Neuronal stem cell (in vitro differentiated cells): ENCODE data around the gene STK36.

ENCODE experiments used
- DNase-seq: peaks from one replicate; pipeline ENCODE4 v3.0.0-alpha.2; 2013; ENCODE audit warnings: low spot score
- H2AFZ ChIP-seq: one replicate; pipeline ENCODE4 v1.6.1; 2013; ENCODE audit warnings: mild to moderate bottlenecking, low read length, inconsistent platforms
- H2AK5ac ChIP-seq: 2 replicates; pipeline ENCODE4 v1.6.1; 2013; ENCODE audit warnings: low read depth, mild to moderate bottlenecking, inconsistent platforms, low read length, moderate library complexity, mixed read lengths
- H2BK120ac ChIP-seq: 2 replicates; pipeline ENCODE4 v1.6.1; 2013; ENCODE audit warnings: low read depth, mild to moderate bottlenecking, inconsistent platforms, low read length, moderate library complexity, mixed read lengths
- H2BK12ac ChIP-seq: one replicate; pipeline ENCODE4 v1.6.1; 2013; ENCODE audit warnings: low read length, inconsistent platforms
- H2BK15ac ChIP-seq: 2 replicates; pipeline ENCODE4 v1.6.1; 2013; ENCODE audit warnings: mild to moderate bottlenecking, low read length, inconsistent platforms, mixed read lengths
- H2BK5ac ChIP-seq: one replicate; pipeline ENCODE4 v1.6.1; 2013; ENCODE audit warnings: inconsistent platforms, mild to moderate bottlenecking, low read length, moderate library complexity
- H3K14ac ChIP-seq: one replicate; pipeline ENCODE4 v1.6.1; 2013; ENCODE audit warnings: low read length, inconsistent platforms
- H3K18ac ChIP-seq: 2 replicates; pipeline ENCODE4 v1.6.1; 2013; ENCODE audit warnings: low read length, inconsistent platforms
- H3K23ac ChIP-seq: 2 replicates; pipeline ENCODE4 v1.6.1; 2013; ENCODE audit warnings: low read depth, mild to moderate bottlenecking, mixed read lengths, low read length, inconsistent platforms; ENCODE audit not compliant: poor library complexity
- H3K27ac ChIP-seq: replicated peaks from 3 replicates; pipeline ENCODE4 v1.5.1; 2013; ENCODE audit warnings: low read length, inconsistent platforms
- H3K27me3 ChIP-seq, 3 experiments: 2 replicates each; pipeline ENCODE4 v1.6.1; 2013; ENCODE audit warnings: low read length in 3 of 3, mild to moderate bottlenecking in 2 of 3, inconsistent platforms in 1 of 3, low read depth in 1 of 3, mixed read lengths in 1 of 3, moderate library complexity in 1 of 3; ENCODE audit not compliant: control insufficient read depth in 3 of 3, insufficient read depth in 3 of 3
- H3K36me3 ChIP-seq, 2 donors: replicated peaks in 1 of 2; 2 replicates each; pipeline ENCODE4 v1.6.1; 2013; ENCODE audit warnings: low read length in 2 of 2; ENCODE audit not compliant: control insufficient read depth in 2 of 2, insufficient read depth in 2 of 2
- H3K4ac ChIP-seq: 2 replicates; pipeline ENCODE4 v1.6.1; 2013; ENCODE audit warnings: inconsistent platforms, mild to moderate bottlenecking, low read length, moderate library complexity
- H3K4me1 ChIP-seq, 2 donors: 1 replicate in 1 of 2; 2 replicates in 1 of 2; pipeline ENCODE4 v1.6.1; 2013; ENCODE audit warnings: low read length in 2 of 2, low read depth in 1 of 2; ENCODE audit not compliant: control insufficient read depth in 2 of 2, insufficient read depth in 1 of 2
- H3K4me2 ChIP-seq: one replicate; pipeline ENCODE4 v1.6.1; 2013; ENCODE audit warnings: mild to moderate bottlenecking, low read length, inconsistent platforms; ENCODE audit not compliant: insufficient read depth, poor library complexity, severe bottlenecking
- H3K4me3 ChIP-seq, 2 donors: 2 replicates each; pipeline ENCODE4 v1.5.1; 2013; ENCODE audit warnings: low read length in 2 of 2, mild to moderate bottlenecking in 2 of 2, inconsistent platforms in 1 of 2, moderate library complexity in 1 of 2
- H3K79me1 ChIP-seq: one replicate; pipeline ENCODE4 v1.6.1; 2013; ENCODE audit warnings: low read depth, mild to moderate bottlenecking, inconsistent platforms, low read length, moderate library complexity
- H3K9ac ChIP-seq: one replicate; pipeline ENCODE4 v1.6.1; 2013; ENCODE audit warnings: mild to moderate bottlenecking, low read depth, low read length, inconsistent platforms; ENCODE audit not compliant: poor library complexity
- H3K9me3 ChIP-seq, 2 donors: replicated peaks in 1 of 2; 2 replicates each; pipeline versions ENCODE3 to v1.6.1; 2013; ENCODE audit warnings: low read length in 2 of 2, mild to moderate bottlenecking in 2 of 2, inconsistent platforms in 1 of 2, low read depth in 1 of 2, mixed read lengths in 1 of 2, moderate library complexity in 1 of 2; ENCODE audit not compliant: control insufficient read depth in 2 of 2, insufficient read depth in 1 of 2
- H4K8ac ChIP-seq: one replicate; pipeline ENCODE4 v1.6.1; 2013; ENCODE audit warnings: low read depth, mild to moderate bottlenecking, inconsistent platforms, low read length, moderate library complexity
- H4K91ac ChIP-seq: one replicate; pipeline ENCODE4 v1.6.1; 2013; ENCODE audit warnings: low read length, low read depth, mild to moderate bottlenecking, inconsistent platforms; ENCODE audit not compliant: poor library complexity
- WGBS, 2 donors: extraction: QIAGEN DNeasy Blood & Tissue Kit; methylation state at CpG; one replicate each; pipeline ENCODE4 v1.1.7; 2013; ENCODE audit warnings: missing lambda C conversion rate in 2 of 2, mixed read lengths in 1 of 2; ENCODE audit not compliant: insufficient read length in 2 of 2, insufficient replicate concordance in 1 of 2; ENCODE audit errors: extremely low coverage in 2 of 2; 5-methylcytosine and 5-hydroxymethylcytosine counted together

The STK36 gene

DNA sequence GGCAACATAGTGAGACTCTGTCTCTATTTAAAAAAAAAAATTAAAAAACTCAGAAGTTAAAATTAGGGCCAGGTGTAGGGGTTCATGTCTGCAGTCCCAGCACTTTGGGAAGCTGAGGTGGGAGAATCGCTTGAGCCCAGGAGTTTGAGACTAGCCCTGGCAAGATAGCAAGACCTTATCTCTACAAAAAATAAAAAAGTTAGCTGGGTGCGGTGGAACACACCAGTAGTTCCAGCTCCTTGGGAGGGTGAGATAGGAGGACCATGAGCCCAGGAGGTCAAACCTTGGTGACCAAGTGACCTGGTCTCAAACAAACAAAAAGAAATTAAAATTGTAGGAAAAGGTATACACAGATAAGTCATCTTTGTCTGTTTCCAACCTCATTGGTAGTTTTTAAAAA lies 50.0 kb downstream of the STK36 start:
- no peak overlapping the region for H3K4me3 ChIP-seq
- no peak overlapping the region for H2AK5ac ChIP-seq
- no peak overlapping the region for H3K27ac ChIP-seq
- peaks cover 3 to 24% of the 10 kb centered on the region in 2 donors for H3K9me3 ChIP-seq
- no peak overlapping the region for H2AFZ ChIP-seq
- no peak overlapping the region for H3K18ac ChIP-seq
- H2BK12ac ChIP-seq = no peak overlapping the region
- H3K27me3 ChIP-seq = no peaks in the 10 kb centered on the region
- no peak overlapping the region for H4K91ac ChIP-seq
- no peak overlapping the region for H3K4ac ChIP-seq
- H2BK120ac ChIP-seq = no peak overlapping the region
- H3K4me1 ChIP-seq = peaks cover 0 to 2% of the 10 kb centered on the region in 2 donors
- no peak overlapping the region for H3K14ac ChIP-seq
- no peak overlapping the region for H3K23ac ChIP-seq
- no peak overlapping the region for H3K9ac ChIP-seq
- H2BK5ac ChIP-seq = no peak overlapping the region
- DNase-seq = no peak
- no CpG with 5 or more reads among the region's 2 CpGs for WGBS, 2 donors
- peaks cover 4% of the 10 kb centered on the region for H3K79me1 ChIP-seq
- H2BK15ac ChIP-seq = no peak overlapping the region
- H3K36me3 ChIP-seq = peaks cover 6 to 43% of the 10 kb centered on the region in 2 donors
- H3K4me2 ChIP-seq = no peak overlapping the region
- no peak overlapping the region for H4K8ac ChIP-seq

DNA sequence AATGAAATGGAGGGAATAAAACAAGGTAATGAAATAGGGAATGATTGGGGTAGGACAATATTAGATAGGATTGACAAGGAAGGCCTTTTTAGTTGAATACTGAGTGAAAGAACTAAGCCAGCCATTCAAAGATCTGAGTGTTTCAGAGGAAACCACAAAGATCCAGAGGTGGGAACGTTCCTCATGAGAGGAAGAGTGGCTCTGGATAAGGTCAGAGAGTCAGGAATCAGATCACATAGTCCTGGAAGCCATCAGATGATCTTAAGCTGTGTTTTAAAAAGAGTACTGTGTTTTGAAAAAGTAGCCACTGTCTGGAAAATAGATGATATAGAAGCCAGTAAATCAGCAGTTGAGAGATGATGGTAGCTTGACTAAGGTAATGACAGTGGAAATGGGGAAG lies 50.5 kb downstream of the STK36 start:
- Histone ChIP-seq H4K91ac (no peak overlapping the region), H3K4me3 (no peak overlapping the region), H3K18ac (no peak overlapping the region), H3K79me1 (peaks cover 5% of the 10 kb centered on the region), H3K23ac (no peak overlapping the region), H4K8ac (no peak overlapping the region), H2BK15ac (no peak overlapping the region), H2BK5ac (no peak overlapping the region), H3K14ac (no peak overlapping the region), H3K9ac (no peak overlapping the region), H3K27ac (no peak overlapping the region), H3K4me1 (peaks cover 0 to 2% of the 10 kb centered on the region in 2 donors), H3K27me3 (no peaks in the 10 kb centered on the region), H3K9me3 (peaks cover 3 to 29% of the 10 kb centered on the region in 2 donors), H2AFZ (no peak overlapping the region), H2AK5ac (no peak overlapping the region), H3K4ac (no peak overlapping the region), H3K36me3 (peaks cover 6 to 38% of the 10 kb centered on the region in 2 donors), H3K4me2 (no peak overlapping the region), H2BK120ac (no peak overlapping the region), H2BK12ac (no peak overlapping the region)
- no CpG with 5 or more reads among the region's 1 CpG for WGBS, 2 donors
- DNase-seq = no peak

DNA sequence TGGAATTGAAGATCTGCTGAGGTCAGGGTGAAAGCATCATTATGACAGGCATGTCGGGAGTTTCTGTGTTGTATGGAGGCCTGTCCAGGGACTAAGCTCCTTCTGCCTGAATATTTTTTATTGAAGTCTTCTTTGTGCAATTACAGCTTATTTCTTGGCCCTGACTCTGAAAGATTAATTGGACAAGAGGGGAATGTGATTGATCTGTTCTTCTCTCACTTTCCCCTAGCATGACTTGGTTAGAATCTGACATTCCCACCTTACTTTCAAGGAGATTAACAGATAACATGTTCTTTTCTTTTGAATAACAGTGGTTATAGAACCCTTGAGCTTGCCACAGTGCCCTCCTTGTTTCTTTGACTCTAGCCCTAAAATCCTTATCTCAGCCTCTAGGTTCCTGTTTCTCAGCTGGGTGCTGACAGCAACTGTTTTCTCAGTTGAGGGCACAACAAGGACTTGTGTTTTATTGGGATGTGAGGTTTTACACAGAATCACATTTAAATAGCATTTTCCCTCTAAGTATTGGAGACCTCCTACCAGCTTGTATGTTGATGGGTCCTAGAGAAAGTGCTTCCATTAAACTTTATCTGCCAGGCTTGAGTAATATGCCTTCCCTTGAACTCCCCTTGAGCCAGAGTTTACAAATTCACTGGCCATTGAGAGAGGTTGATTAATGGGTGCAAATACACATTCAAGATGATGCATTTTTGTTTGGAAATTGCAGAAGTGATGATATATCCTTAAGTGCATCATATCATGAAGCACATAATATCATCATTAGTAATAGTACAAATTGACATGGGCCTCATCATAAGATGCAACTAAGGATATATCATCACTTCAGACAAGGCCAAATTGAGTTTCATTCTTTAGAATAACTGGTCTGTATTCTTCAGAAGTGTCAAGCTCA lies 51.2 kb downstream of the STK36 start:
- peaks cover 0 to 2% of the 10 kb centered on the region in 2 donors for H3K4me1 ChIP-seq
- H2BK5ac ChIP-seq = no peak overlapping the region
- peaks cover 3 to 34% of the 10 kb centered on the region in 2 donors for H3K9me3 ChIP-seq
- H2BK120ac ChIP-seq = no peak overlapping the region
- WGBS, 2 donors = no CpG with 5 or more reads among the region's 1 CpG
- H3K14ac ChIP-seq = no peak overlapping the region
- no peak overlapping the region for H3K4me3 ChIP-seq
- no peak overlapping the region for H2AFZ ChIP-seq
- peaks cover 6 to 39% of the 10 kb centered on the region in 2 donors for H3K36me3 ChIP-seq
- no peaks in the 10 kb centered on the region for H3K27me3 ChIP-seq
- peaks cover 5% of the 10 kb centered on the region for H3K79me1 ChIP-seq
- no peak overlapping the region for H3K4ac ChIP-seq
- H3K27ac ChIP-seq = no peak overlapping the region
- H2BK15ac ChIP-seq = no peak overlapping the region
- DNase-seq = no peak
- H4K91ac ChIP-seq = no peak overlapping the region
- H3K9ac ChIP-seq = no peak overlapping the region
- H3K23ac ChIP-seq = no peak overlapping the region
- no peak overlapping the region for H4K8ac ChIP-seq
- H2BK12ac ChIP-seq = no peak overlapping the region
- H3K18ac ChIP-seq = no peak overlapping the region
- H3K4me2 ChIP-seq = no peak overlapping the region
- H2AK5ac ChIP-seq = no peak overlapping the region

DNA sequence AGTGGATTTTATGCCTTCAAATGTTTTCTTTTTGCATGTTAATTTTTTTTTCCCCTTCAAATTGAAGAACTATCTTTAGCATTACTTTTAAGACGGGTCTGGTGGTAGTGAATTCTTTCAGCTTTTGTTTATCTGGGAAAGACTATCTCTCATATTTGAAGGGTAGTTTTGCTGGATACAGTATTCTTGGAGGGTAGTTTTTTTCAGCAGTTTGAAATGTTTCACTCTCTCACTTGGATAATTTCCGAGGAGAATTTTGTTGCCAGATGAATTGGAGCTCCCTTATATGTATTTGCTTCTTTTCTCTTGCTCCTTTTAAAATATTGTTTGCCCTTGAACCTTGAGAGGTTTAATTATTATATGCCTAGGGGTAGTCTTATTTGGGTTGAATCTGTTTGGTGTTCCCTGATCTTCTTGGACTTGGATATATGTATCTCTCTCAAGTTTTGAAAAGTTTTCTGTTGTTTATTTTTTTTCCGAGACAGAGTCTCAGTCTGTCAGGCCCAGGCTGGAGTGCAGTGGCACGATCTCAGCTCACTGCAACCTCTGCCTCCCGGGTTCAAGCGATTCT lies 54.2 kb downstream of the STK36 start:
- H3K18ac ChIP-seq = no peak overlapping the region
- no peak overlapping the region for H3K23ac ChIP-seq
- no peak overlapping the region for H3K9ac ChIP-seq
- no peak overlapping the region for H2BK120ac ChIP-seq
- no peak overlapping the region for H4K8ac ChIP-seq
- H3K36me3 ChIP-seq = peaks cover 0 to 30% of the 10 kb centered on the region in 2 donors
- H2AFZ ChIP-seq = no peak overlapping the region
- H3K4me2 ChIP-seq = no peak overlapping the region
- peaks cover 0 to 2% of the 10 kb centered on the region in 2 donors for H3K4me1 ChIP-seq
- H3K4me3 ChIP-seq = no peak overlapping the region
- no peak overlapping the region for H3K27ac ChIP-seq
- no peak overlapping the region for H2AK5ac ChIP-seq
- no peak overlapping the region for H4K91ac ChIP-seq
- DNase-seq = no peak
- no peak overlapping the region for H3K4ac ChIP-seq
- H2BK12ac ChIP-seq = no peak overlapping the region
- WGBS, 2 donors = no CpG with 5 or more reads among the region's 6 CpGs
- H3K9me3 ChIP-seq = peaks cover 3 to 35% of the 10 kb centered on the region in 2 donors
- no peak overlapping the region for H2BK15ac ChIP-seq
- H3K79me1 ChIP-seq = peaks cover 7% of the 10 kb centered on the region
- no peak overlapping the region for H2BK5ac ChIP-seq
- no peaks in the 10 kb centered on the region for H3K27me3 ChIP-seq
- no peak overlapping the region for H3K14ac ChIP-seq
